OCI-LY7 (cell line): ENCODE data around the gene QPCTL. TPM values are rescaled to one million over a fixed set of nuclear protein-coding genes. Genes with fewer than 3 reads are reported as not detected.
"Not testable (repeated sequence)": the region's sequence is repeated elsewhere in the genome, so short reads cannot be mapped to it uniquely, and the experiment has no call there.

Source experiments
- BruUV-seq: library from RNA; stranded (reverse); fragments of 400-500 nt; replicated peaks from 2 replicates; lab custom pipeline; 2021; lab: Mats Ljungman, UMichigan
- CTCF ChIA-PET: fragments of 300-600 bp; sonication (Branson Sonifier 250); formaldehyde crosslinking; loops from one replicate; lab custom pipeline; 2022; ENCODE audit warnings: antibody characterized with exemption; ENCODE audit not compliant: unreplicated experiment; lab: Charles Lee
- POLR2A ChIA-PET: fragments of 300-600 bp; sonication (Branson Sonifier 250); formaldehyde crosslinking; loops from one replicate; lab custom pipeline; 2022; ENCODE audit warnings: antibody characterized with exemption; lab: Charles Lee
- DNase-seq: peaks from one replicate; pipeline ENCODE4 v3.0.0-alpha.2; 2015; ENCODE audit warnings: low spot score
- H2AFZ ChIP-seq: fragments of 200-600 bp; sonication (generic), shearing (Covaris generic); 2 replicates; pipeline ENCODE4 v1.6.1; 2014; ENCODE audit warnings: mild to moderate bottlenecking, antibody characterized with exemption, low read length, moderate library complexity
- H3K27ac ChIP-seq: fragments of 200-600 bp; sonication (generic); 2 replicates; pipeline ENCODE4 v1.5.1; 2014; ENCODE audit warnings: mixed run types, low read depth, mild to moderate bottlenecking, moderate library complexity, low read length, inconsistent platforms; ENCODE audit not compliant: poor library complexity, severe bottlenecking
- H3K36me3 ChIP-seq: fragments of 200-600 bp; sonication (generic); 2 replicates; pipeline ENCODE4 v1.6.1; 2014; ENCODE audit warnings: mild to moderate bottlenecking, antibody characterized with exemption, low read length, moderate library complexity, mixed read lengths; ENCODE audit not compliant: insufficient read depth
- H3K4me1 ChIP-seq: fragments of 200-600 bp; sonication (generic); 2 replicates; pipeline ENCODE4 v1.5.1; 2014; ENCODE audit warnings: mild to moderate bottlenecking, low read length; ENCODE audit not compliant: insufficient read depth, poor library complexity, severe bottlenecking
- H3K4me2 ChIP-seq: fragments of 200-600 bp; sonication (generic); 2 replicates; pipeline ENCODE4 v1.6.1; 2014; ENCODE audit warnings: mild to moderate bottlenecking, low read length
- H3K4me3 ChIP-seq: fragments of 200-600 bp; sonication (generic); 2 replicates; pipeline ENCODE4 v1.5.1; 2014; ENCODE audit warnings: mild to moderate bottlenecking, low read depth, low read length; ENCODE audit not compliant: poor library complexity, severe bottlenecking
- H3K79me2 ChIP-seq: fragments of 200-600 bp; sonication (generic); 2 replicates; pipeline ENCODE4 v1.6.1; 2016; ENCODE audit warnings: low read depth, mild to moderate bottlenecking, low read length, moderate library complexity, mixed read lengths; ENCODE audit not compliant: insufficient read depth
- H3K9me2 ChIP-seq: fragments of 200-600 bp; sonication (generic); 2 replicates; pipeline ENCODE4 v1.6.1; 2016; ENCODE audit warnings: mild to moderate bottlenecking, low read length, mixed read lengths; ENCODE audit not compliant: insufficient read depth
- H3K9me3 ChIP-seq: fragments of 200-600 bp; sonication (generic); 2 replicates; pipeline ENCODE4 v1.6.1; 2014; ENCODE audit warnings: mild to moderate bottlenecking, mixed run types, low read length, mixed read lengths
- H4K20me1 ChIP-seq: fragments of 200-600 bp; sonication (generic); 2 replicates; pipeline ENCODE4 v1.6.1; 2014; ENCODE audit warnings: mild to moderate bottlenecking, antibody characterized with exemption, low read length, moderate library complexity, mixed read lengths; ENCODE audit not compliant: insufficient read depth
- EZH2phosphoT487 ChIP-seq: fragments of 200-600 bp; sonication (generic); IDR thresholded peaks from 2 replicates; pipeline ENCODE4 v1.6.1; 2018; ENCODE audit warnings: low read depth, borderline replicate concordance, mild to moderate bottlenecking, mixed run types, antibody characterized with exemption, low read length, moderate library complexity, mixed read lengths
- intact Hi-C: fragments of 100-400 bp; cut with micrococcal nuclease; formaldehyde crosslinking; loops from one replicate; pipeline ENCODE4 v1.10.0; 2022; ENCODE audit not compliant: unreplicated experiment
- total RNA-seq, 2 experiments: library from RNA; depleted of rRNA in 1 of 2; stranded (reverse); fragments of >200 nt in 1 of 2; shearing (Covaris generic) in 1 of 2; gene quantifications; 2 replicates each; pipeline ENCODE4 v1.2.3, GENCODE V29; 2014 to 2022
- TF ChIP-seq, protein P1 (sequence below): fragments of 200-600 bp; sonication (generic); conservative IDR thresholded peaks from 2 replicates; pipeline ENCODE4 v1.5.1; 2014; ENCODE audit warnings: mild to moderate bottlenecking, antibody characterized with exemption, low read length, moderate library complexity, mixed read lengths

The QPCTL gene
- total RNA-seq, 2 experiments from 2014 or later = 24.8 to 26.3 TPM

DNA sequence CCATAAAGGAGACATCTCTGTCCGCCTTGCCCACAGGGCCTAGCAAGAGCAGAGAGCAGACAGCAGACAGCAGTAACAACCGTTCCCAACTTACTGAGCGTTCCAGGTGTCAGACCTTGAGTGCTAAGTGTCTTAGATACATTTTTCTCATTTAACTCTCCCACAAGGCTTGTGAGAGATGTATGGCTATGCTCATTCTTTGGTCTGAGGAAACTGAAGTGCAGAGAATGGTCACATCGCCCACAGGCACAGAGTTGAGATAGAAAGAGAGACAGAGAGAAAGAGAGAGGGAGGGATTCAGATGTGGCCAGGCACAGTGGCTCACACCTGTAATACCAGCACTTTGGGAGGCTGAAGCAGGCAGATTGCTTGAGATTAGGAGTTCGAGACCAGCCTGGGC lies 55.0 kb downstream of the QPCTL start:
- H3K27ac ChIP-seq = no peak overlapping the region
- H3K4me2 ChIP-seq = no peak overlapping the region
- no peaks in the 10 kb centered on the region for H3K9me2 ChIP-seq
- H3K36me3 ChIP-seq = no peaks in the 10 kb centered on the region
- BruUV-seq = no TSS peak
- POLR2A ChIA-PET = no interaction called here
- TF ChIP-seq, protein P1, sequence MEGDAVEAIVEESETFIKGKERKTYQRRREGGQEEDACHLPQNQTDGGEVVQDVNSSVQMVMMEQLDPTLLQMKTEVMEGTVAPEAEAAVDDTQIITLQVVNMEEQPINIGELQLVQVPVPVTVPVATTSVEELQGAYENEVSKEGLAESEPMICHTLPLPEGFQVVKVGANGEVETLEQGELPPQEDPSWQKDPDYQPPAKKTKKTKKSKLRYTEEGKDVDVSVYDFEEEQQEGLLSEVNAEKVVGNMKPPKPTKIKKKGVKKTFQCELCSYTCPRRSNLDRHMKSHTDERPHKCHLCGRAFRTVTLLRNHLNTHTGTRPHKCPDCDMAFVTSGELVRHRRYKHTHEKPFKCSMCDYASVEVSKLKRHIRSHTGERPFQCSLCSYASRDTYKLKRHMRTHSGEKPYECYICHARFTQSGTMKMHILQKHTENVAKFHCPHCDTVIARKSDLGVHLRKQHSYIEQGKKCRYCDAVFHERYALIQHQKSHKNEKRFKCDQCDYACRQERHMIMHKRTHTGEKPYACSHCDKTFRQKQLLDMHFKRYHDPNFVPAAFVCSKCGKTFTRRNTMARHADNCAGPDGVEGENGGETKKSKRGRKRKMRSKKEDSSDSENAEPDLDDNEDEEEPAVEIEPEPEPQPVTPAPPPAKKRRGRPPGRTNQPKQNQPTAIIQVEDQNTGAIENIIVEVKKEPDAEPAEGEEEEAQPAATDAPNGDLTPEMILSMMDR = no peak
- TF ChIP-seq EZH2phosphoT487 = no peak
- intact Hi-C loops = no loop called here
- DNase-seq = no peak
- H3K79me2 ChIP-seq = no peaks in the 10 kb centered on the region
- no peaks in the 10 kb centered on the region for H3K9me3 ChIP-seq
- no peak overlapping the region for H3K4me3 ChIP-seq
- CTCF ChIA-PET = no interaction called here
- no peak overlapping the region for H2AFZ ChIP-seq
- H4K20me1 ChIP-seq = no peaks in the 10 kb centered on the region
- H3K4me1 ChIP-seq = no peaks in the 10 kb centered on the region

DNA sequence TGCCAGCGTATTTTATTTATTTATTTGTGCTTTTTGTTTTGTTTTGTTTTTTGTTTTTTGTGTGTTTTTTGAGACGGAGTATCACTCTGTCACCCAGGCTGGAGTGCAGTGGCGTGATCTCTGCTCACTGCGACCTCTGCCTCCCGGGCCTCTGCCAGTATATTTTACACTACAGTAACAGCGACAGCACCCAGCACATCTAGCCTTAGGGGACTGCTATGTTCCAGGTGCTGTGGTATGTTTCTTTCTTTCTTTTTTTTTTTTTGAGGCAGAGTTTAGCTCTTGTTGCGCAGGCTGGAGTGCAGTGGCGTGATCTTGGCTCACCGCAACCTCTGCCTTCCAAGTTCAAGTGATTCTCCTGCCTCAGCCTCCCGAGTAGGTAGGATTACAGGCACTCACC lies 59.0 kb downstream of the QPCTL start:
- H4K20me1 ChIP-seq, H3K4me3 ChIP-seq, H3K9me2 ChIP-seq, H3K4me1 ChIP-seq, H2AFZ ChIP-seq, H3K27ac ChIP-seq, intact Hi-C loops, DNase-seq, H3K79me2 ChIP-seq, H3K9me3 ChIP-seq, H3K36me3 ChIP-seq, H3K4me2 ChIP-seq, CTCF ChIA-PET, BruUV-seq: not testable (repeated sequence)
- POLR2A ChIA-PET = interaction anchor here (0.6 kb wide), 1 partner anchor 34 kb away, joined by 4 read pairs; no protein-coding TSS in a partner anchor

DNA sequence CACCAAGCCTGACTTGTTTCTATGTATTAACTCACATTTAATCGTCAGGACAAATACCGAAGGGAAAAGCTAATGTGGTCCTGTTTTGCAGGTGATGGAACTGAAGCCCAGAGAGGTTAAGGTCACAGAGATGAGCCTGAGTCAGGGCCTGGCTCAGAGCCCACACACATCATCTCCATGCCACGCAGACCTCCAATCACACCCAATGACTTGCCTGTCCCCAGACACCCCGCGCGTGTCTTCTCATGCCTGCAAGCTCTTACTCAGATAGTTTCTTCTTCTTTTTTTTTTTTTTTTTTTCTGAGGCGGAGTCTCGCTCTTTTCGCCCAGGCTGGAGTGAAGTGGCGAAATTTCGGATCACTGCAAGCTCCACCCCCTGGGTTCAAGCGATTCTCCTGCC lies 60.2 kb downstream of the QPCTL start:
- Histone ChIP-seq H4K20me1 (no peaks in the 10 kb centered on the region), H3K4me2 (no peak overlapping the region), H3K9me3 (no peaks in the 10 kb centered on the region), H3K4me1 (peaks cover 3% of the 10 kb centered on the region), H3K36me3 (no peaks in the 10 kb centered on the region), H3K27ac (no peak overlapping the region), H2AFZ (no peak overlapping the region), H3K9me2 (no peaks in the 10 kb centered on the region), H3K79me2 (no peaks in the 10 kb centered on the region), H3K4me3 (no peak overlapping the region)
- POLR2A ChIA-PET = interaction anchor here (1.0 kb wide), 1 partner anchor 9 kb away, joined by 5 read pairs; no protein-coding TSS in a partner anchor
- CTCF ChIA-PET = no interaction called here
- DNase-seq = no peak
- intact Hi-C loops = no loop called here
- no TSS peak for BruUV-seq
- TF ChIP-seq EZH2phosphoT487 = no peak
- TF ChIP-seq, protein P1 = no peak
